AG20443 (cell line): ENCODE data around the gene PA2G4.
A peak's percentile ranks its signal among the peaks of the same experiment; 100 is the strongest.
"Not testable (repeated sequence)": the region's sequence is repeated elsewhere in the genome, so short reads cannot be mapped to it uniquely, and the experiment has no call there.

ENCODE experiments used
- DNase-seq: peaks from one replicate; pipeline ENCODE4 v3.0.0; 2012; ENCODE audit warnings: low spot score, mixed read lengths

The PA2G4 gene

GRCh38 chr12:56099787-56100186 is 4.6 kb upstream of the PA2G4 start:
- DNase-seq, result no peak

GRCh38 chr12:56101045-56101444 is 3.3 kb upstream of the PA2G4 start:
- DNase-seq, result no peak

DNA sequence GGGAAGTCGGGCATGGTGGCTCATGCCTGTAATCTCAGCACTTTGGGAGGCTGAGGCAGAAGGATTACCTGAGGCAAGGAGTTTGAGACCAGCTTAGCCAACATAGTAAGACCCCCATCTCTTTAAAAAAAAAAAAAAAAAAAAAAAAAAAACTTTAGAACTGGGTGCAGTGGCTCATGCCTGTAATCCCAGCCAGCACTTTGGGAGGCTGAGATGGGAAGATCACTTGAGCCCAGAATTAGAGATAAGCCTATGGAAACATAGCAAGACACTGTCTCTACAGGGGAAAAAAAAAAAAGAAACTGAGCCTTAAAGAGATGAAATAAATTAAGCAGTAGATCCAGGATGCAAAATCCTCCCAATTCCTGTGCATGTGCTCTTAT is 1.7 kb upstream of the PA2G4 start:
- DNase-seq, result no peak

- no peak for DNase-seq
These were observed 1.2 kb upstream of the PA2G4 start for GRCh38 chr12:56103066-56103711.

DNA sequence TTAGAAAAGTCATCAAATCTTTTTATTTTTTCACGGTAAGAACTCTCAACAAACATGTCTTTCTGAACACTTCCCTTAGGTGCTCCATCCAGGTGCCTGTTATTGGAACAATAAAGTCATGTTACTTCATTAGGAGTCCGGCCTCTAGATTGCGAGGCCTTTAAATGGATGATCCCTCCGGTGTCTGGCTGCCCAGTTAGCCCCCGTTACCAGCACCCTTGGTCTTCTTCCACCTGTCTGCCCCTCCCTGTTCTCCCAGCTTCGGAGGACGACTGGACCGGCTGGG is 593 bp upstream of the PA2G4 start:
- no peak for DNase-seq

DNA sequence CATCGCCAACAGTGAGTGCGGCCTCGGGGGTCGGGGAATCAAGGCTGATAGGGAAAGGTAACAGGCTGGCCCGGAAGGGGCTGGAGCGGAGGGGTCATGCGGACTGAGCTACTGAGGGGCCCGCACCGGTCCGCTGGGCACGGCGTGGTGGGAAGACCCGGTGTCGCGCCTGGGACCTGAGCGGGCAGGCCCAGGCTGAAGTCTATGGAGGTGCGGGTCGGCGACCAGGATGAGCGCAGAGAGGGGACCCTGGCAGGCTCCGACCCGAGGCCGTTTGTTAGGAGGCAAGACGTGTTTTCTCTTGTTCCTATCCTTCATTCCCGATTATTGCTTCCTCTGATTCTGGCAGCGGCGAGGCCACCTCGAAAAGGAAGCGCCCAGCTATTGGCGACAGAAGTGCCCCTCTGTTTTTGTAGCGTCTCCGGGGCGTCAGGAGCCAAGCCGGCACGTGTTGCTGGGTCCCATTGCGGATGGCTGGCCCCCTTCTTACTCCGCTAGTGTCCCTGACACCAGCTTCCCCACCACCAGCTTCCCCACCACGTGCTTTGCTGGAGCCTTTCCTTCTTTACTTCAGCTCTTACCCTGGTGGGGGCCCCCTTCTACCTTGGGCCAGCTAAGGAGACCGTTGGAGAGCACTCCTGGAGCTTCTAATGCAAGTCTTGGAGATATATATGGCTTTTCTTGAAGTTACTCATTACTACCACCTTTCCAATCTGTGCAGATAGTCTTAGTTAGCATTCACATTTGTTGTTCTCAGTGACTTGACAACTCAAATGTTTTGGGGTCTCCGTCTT is 653 bp downstream of the PA2G4 start:
- peak; percentile 25 for DNase-seq

DNA sequence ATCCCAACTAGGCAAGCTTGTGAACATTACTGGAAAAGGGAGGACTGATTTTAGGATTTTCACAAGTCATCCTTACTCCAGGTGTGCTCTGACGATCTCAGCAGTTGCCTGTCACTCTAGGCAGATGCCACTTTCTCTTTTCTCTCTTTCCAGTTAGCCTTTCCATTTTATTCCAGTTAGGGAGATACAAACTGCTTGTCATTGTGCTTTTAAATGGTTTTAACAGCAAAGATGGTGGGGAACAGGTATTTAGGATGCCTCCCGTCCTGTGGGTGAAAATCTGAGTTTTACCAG is 1.2 kb downstream of the PA2G4 start:
- no peak for DNase-seq

GRCh38 chr12:56107242-56107641 is 2.9 kb downstream of the PA2G4 start:
- DNase-seq, result no peak

GRCh38 chr12:56110571-56110970 is 6.2 kb downstream of the PA2G4 start:
- no peak for DNase-seq

- no peak for DNase-seq
These were observed 9.7 kb downstream of the PA2G4 start for GRCh38 chr12:56114084-56114483.

DNA sequence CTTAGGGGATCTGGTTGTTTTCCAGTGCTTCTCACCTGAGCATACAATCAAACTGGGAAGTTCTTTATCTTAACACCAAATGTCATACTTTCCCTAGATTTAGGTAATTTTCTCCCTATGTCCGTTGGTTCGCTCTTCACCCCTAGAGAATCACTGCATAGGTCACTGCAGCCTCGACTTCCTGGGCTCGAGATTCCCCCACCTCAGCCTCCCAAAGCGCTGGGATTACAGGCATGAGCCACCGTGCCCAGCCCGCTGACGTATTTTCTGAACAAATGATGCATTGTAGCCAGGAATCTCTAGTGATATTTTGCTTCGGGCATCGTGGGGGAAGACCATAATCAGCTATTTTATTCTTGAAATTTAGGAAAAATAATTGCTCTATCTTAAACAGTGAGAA is 11.0 kb downstream of the PA2G4 start:
- DNase-seq, result no peak

DNA sequence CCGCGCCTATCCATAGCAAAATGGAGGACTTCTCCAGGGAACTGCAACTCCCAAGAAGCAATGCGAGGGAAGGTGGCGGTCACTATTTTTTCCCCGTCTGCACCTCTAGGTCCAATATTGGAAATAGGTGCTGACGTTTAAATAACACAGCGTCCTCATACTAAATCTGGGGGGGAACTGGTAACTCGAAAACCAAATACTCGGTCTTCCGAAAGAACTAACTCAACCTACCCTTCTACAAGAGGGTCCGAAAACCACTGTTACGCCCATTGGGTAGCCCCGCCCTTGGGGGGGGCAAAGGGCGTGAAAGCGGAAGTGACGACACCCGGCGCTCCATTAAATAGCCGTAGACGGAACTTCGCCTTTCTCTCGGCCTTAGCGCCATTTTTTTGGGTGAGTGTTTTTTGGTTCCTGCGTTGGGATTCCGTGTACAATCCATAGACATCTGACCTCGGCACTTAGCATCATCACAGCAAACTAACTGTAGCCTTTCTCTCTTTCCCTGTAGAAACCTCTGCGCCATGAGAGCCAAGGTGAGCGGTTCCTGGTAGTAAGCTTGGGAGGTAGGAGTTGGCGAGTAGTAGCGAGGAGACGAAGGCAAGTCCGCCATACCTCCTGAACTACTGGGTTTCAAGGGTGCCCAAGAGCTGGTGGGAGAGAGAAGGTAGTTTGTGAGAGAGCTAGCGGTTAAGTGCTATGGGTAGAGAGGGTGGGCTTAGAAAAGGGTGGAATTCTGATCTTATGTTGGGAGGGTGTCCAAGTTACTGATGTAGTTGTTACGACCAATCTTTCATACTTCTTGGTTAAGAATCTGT is 12.1 kb downstream of the PA2G4 start, which contains the start of gene RPL41:
RPL41 (plus strand) TSS at position 367 of the 815 bp plus-strand sequence.
- DNase-seq, result peak; percentile 89

- not testable (repeated sequence) for DNase-seq
These were observed 12.8 kb downstream of the PA2G4 start for GRCh38 chr12:56117082-56117706.

DNA sequence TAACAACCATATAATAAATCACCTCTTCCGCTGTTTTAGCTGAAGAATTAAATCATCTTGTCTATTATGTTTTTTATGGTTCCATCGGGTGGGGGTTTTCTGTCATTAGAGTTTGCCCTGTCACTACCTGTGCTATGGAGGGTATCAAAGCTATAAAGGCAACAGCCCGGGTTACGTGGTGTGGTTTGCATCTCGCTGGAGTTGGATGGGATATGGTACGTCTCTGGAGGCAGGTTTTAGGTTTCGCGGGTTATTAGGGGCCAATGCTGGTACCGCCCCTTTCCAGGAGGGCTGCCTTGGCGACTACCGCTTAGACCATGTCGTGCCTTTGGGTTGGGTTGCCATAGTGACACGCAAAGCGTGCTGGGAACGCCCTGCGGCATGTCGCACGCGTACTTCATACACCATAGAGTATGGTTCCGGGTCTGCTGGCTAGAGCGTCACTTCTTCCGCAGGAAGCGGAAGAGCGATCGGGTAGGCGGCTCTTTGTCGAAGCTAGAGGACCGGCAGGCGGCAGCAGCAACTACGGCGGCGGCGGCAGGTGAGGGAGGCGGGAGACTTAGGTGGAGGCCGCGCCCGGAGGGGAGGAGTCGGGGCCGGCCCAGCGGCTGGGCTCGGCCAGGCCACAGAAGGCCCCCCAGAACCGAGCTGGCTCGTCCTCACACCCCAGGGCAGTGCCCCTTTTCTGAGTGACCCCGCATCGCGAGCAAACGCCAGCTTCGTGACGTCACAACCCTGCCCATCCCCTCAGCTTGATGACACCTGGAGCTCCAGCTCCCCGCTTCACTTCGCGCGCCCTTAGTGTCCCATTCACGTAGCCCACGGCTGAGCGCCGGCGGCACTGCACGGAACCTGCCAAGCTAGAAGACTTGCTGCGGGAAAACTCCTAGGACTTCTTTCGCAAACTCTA is 13.7 kb downstream of the PA2G4 start, which contains the start of gene ZC3H10:
ZC3H10 (plus strand) TSS at position 489 of the 910 bp plus-strand sequence. CDS start 2,297 bp downstream, outside the sequence.
- peak; percentile 96 for DNase-seq

- DNase-seq, result no peak
These were observed 14.5 kb downstream of the PA2G4 start for GRCh38 chr12:56118688-56119357.

GRCh38 chr12:56119361-56119796 is 15.0 kb downstream of the PA2G4 start:
- peak; percentile 84 for DNase-seq

DNA sequence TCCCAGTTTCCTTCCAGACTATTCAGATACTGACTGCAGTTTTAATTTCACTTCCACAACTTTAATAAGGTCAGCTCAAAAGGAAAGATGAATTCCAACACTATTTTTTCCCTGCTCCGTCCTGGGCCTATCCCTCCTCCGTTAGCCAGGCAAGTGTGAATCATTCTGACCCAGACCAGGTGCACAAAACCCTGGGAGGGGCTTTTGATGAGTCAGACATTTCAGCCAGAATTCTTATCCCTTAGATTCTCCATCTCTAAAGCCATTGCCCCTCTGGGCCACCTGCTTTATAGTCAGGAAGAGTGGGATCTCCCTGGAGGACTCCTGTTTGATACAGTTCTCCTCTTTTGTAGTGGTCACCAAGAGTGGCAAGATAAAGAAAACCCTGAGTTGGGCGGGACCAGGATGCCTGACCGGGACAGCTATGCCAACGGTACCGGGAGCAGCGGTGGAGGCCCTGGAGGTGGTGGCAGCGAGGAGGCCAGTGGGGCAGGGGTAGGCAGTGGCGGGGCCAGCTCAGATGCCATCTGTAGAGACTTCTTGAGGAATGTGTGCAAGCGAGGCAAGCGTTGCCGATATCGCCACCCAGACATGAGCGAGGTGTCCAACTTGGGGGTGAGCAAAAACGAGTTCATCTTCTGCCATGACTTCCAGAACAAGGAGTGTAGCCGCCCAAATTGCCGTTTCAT is 15.9 kb downstream of the PA2G4 start:
- no peak for DNase-seq

DNA sequence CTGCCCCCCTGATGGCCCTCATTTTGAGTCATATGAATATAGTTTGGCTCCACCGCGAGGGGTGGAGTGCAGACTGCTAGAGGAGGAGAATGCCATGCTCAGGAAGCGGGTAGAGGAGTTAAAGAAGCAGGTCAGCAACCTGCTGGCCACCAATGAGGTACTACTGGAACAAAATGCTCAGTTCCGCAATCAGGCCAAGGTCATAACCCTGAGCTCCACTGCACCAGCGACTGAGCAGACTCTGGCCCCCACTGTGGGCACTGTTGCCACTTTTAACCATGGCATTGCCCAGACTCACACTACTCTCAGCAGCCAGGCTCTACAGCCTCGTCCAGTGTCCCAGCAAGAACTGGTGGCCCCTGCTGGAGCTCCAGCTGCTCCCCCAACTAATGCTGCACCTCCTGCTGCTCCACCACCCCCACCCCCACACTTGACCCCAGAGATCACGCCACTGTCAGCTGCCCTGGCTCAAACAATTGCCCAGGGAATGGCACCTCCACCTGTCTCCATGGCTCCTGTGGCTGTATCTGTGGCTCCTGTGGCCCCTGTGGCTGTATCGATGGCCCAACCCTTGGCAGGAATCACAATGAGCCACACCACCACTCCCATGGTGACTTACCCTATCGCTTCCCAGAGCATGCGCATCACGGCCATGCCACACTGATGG is 17.0 kb downstream of the PA2G4 start:
- no peak for DNase-seq

DNA sequence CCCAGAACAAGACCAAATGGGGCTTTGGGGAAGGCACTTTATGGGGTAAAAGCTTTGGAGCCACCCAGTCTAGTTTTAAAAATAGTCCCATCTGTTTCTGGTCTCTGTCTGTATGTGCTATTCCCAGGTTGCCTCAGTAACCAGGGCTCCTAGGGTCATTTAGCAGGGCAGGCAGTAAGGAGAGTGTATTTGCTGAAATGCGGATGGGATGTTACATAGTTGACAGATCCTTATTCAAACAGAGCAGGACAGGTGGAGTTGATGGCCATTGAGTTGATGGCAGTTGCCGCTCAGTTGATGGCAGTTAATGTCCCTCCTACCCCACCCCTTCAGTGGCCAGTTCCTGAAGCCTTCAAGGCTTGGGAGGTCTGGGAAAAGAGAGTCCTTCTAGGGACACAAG is 18.3 kb downstream of the PA2G4 start:
- DNase-seq, result no peak

DNA sequence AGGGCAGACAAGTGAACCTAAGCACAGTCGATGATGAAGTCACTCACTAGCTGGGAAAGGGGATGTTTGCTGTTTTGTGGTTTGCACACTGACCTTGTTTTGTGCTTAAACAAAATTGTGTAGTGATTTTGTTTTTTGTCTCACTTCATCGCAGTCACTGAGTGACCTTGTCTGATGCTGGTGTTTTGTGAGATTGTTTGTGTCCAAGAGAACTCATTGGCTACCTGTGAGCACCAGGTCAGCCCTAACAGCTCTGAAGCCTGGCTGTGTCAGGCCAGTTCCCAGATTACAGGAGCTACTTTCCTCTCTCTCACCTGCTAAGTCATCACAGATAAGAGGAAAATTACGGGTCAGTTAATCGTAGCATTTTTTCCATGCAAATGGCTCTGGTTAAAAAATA is 19.8 kb downstream of the PA2G4 start:
- DNase-seq, result no peak
